ACHN (cell line): ENCODE measurements around the gene L3MBTL4.
"Not testable (repeated sequence)": the region's sequence is repeated elsewhere in the genome, so short reads cannot be mapped to it uniquely, and the experiment has no call there.

Experiments
- DNase-seq: peaks from one replicate; pipeline ENCODE4 v3.0.0-alpha.2; 2015
- in situ Hi-C: cut with HindIII; loops from 2 replicates; pipeline ENCODE4 v1.10.0; 2017; ENCODE audit warnings: low sequenced_read_pairs, low pct_ligation_motif_present, low pct_unique_long_range_greater_than_20kb

The L3MBTL4 gene

GRCh38 chr18:6221602-6222014, 193.1 kb downstream of the L3MBTL4 start:
- DNase-seq: no peak
- in situ Hi-C loops: no loop called here

DNA sequence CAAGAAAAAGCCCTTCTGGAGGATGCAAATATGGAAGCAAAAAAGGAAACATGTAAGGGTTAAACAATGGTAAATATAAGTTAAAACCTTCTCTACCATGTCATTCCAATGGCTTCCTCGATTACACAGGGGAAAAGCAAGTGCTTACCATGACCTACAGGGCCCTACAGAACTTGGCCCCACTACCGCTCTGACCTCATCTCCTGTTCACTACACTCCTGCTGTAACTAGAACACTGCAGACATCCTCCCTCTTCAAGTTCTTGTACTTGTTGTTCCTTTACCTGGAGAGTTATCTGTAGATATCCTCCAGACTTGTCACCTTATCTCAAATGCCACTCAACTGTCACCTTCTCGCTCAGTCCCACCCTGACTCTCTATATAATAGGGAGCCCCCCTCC, 194.6 kb downstream of the L3MBTL4 start:
- in situ Hi-C loops: no loop called here
- DNase-seq: no peak

- in situ Hi-C loops: no loop called here
Measured at GRCh38 chr18:6219116-6219717, 195.5 kb downstream of the L3MBTL4 start.

GRCh38 chr18:6215888-6216287, 198.8 kb downstream of the L3MBTL4 start:
- no peak for DNase-seq
- in situ Hi-C loops: no loop called here

More at GRCh38 chr18:6219116-6219717, 195.5 kb downstream of the L3MBTL4 start:
- peak; percentile 37 for DNase-seq

- in situ Hi-C loops: no loop called here
- no peak for DNase-seq
Measured at GRCh38 chr18:6211174-6211504, 203.6 kb downstream of the L3MBTL4 start.

DNA sequence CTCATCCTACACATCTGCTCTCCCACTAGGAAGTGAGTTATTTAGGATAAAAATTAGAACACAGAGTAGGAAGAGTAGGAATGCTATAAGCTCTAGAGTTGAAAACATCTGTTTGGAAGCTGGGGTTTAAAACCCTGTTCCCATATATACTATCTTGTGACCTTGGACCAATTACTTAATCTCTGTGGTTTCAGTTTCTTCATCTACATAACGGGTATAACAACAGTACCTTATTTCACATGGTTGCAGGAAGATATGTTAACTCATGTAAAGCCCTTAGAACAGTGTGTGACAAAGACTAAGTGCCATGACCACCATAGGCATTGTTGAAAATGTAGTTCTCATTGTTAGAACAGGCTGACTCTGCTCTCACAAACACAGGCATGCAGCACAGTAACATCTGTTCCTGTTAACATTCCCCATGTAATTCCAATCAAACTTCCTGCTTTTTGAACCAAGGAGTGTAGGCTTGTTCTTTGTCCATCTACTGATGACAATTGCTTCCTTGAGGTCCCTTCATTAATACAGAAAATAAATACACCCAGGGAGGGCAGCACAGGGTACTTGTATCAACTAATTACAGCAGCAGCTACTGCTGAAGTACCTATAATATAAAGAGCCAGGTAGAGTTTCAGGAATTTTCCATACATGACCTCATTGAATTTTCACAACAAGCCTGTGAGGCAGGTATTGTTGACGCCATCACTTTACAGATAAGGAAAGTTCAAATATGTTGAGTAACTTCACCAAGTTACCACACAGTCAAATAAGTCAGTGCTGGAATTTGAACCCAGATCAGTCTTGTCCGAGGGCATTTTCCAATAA, 204.2 kb downstream of the L3MBTL4 start:
- DNase-seq: no peak
- in situ Hi-C loops: no loop called here

- DNase-seq: no peak
- in situ Hi-C loops: no loop called here
Measured at GRCh38 chr18:6207941-6208340, 206.8 kb downstream of the L3MBTL4 start.

GRCh38 chr18:6207116-6207515, 207.6 kb downstream of the L3MBTL4 start:
- no peak for DNase-seq
- in situ Hi-C loops: no loop called here

GRCh38 chr18:6205706-6206105, 209.0 kb downstream of the L3MBTL4 start:
- in situ Hi-C loops: no loop called here

DNA sequence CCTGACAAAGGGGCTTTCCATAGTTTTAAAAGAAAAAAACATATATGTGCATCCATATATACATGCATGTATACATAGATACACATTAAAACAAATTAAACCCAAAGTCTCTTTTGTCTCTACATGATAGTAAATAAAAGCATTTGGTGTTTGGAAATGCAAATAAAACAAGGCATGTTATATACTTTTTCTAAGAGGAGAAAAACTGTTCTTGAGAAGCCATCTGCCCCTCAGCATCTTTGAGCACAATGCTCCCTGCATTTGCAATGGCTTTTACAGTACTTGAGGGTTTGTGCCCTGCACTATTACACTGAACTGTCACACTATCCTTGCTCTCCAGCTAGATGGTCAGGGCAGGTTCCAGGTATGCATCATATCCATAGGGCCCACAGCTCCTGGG, 210.2 kb downstream of the L3MBTL4 start:
- in situ Hi-C loops: no loop called here
- DNase-seq: no peak

More at GRCh38 chr18:6205706-6206105, 209.0 kb downstream of the L3MBTL4 start:
- no peak for DNase-seq

DNA sequence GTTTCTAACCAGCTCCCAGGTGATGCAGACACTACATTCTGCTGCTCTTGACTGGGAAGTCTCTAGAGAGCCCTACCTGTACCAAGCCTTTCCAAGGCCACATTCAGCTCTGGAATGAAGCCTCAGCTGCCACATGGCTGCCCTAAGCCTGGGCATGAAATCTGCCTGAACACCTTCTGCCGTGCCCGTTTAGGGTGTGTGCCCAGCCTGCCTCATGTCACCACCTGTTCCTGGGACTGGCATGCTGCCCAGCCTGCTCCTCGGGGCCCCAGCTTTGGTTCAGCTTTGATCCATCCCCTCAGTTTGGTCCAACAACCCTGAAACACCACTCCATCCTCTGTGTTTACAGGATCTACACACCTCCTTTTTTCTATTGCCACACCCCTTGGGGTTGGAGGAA, 210.9 kb downstream of the L3MBTL4 start:
- no peak for DNase-seq
- in situ Hi-C loops: no loop called here

DNA sequence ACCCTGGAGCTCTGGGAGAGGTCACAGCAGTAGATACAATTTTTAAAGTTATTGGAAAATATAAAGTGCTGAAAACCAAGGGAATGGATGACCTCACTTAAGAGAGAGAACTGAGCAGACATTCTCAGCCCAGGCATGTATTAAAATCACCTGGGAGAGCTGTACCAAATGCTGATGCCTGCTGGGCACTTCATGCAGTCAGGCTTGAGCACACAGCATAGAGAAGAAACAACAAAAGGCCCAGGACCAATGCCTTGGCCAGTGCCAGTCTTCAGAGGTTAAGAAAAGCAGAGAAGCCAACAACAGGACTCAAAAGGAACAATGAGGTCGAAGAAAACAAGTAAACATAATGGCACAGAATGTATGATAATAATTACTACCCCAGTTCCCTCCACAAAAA, 211.8 kb downstream of the L3MBTL4 start:
- no peak for DNase-seq
- in situ Hi-C loops: no loop called here

- no peak for DNase-seq
- in situ Hi-C loops: no loop called here
Measured at GRCh38 chr18:6200204-6200774, 214.4 kb downstream of the L3MBTL4 start.

DNA sequence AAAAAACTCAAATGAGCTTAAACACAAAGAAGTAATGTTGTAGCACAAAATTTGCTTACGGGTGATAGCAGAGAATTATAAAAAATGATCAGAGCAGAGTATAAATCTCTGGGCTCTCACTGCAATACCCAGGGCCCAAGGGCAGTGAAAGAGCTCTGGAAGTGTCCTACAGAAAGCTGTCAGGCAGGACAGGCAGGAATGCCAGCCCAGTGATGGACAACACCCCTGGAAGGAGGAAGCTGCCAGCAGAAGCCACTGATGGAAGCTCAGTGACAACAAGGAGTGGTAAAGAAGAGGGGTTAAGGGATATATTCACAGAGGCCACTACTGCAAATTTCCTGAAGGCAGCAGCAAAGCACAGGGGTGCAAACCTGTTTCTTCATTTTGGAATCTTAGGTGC, 214.9 kb downstream of the L3MBTL4 start:
- no peak for DNase-seq
- in situ Hi-C loops: no loop called here

- in situ Hi-C loops: no loop called here
- DNase-seq: no peak
Measured at GRCh38 chr18:6198585-6198984, 216.1 kb downstream of the L3MBTL4 start.

GRCh38 chr18:6194640-6195039, 220.1 kb downstream of the L3MBTL4 start:
- in situ Hi-C loops: no loop called here
- no peak for DNase-seq

GRCh38 chr18:6185782-6186181, 228.9 kb downstream of the L3MBTL4 start:
- DNase-seq, in situ Hi-C loops: not testable (repeated sequence)

DNA sequence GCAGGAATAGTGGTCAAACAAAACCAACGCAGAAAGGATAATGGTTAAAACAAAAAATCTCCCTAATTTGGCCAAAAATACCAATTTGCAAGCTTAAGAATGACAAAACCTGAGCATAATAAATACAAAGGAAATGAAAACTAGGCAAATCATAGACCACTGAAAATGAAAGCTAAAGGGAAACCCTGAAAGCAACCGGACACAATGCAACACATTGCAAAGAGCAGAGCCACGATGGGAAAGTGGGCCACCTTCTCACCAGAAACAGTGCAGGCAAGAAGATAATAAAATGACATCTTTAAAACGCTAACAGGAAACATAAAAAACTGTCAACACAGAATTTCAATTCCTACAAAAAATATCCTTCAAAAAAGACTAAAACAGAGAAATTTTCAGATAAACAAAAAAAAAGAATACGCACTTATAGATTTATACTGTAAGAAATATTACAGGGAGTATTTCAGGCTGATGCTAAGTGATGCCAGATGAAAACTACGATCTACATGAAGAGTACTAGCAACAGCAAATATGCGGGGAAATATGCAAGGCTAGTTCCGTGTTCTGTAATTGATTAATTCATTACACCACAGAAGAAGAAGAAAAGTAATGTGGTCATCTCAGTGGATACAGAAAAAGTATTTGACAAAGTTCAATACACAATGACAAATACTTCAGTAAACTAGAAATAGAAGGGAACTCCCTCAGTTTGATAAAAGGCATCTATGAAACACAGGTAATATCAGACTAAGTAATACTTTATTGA, 239.5 kb downstream of the L3MBTL4 start:
- in situ Hi-C loops: no loop called here

GRCh38 chr18:6170604-6171003, 244.1 kb downstream of the L3MBTL4 start:
- in situ Hi-C loops: no loop called here
- no peak for DNase-seq

More for the DNA sequence above, 239.5 kb downstream of the L3MBTL4 start:
- DNase-seq: peak; percentile 50
